ENCODE data around the gene DUOX2.
"Not testable (repeated sequence)": the region's sequence is repeated elsewhere in the genome, so short reads cannot be mapped to it uniquely, and the experiment has no call there.

DUOX2 gene

DNA sequence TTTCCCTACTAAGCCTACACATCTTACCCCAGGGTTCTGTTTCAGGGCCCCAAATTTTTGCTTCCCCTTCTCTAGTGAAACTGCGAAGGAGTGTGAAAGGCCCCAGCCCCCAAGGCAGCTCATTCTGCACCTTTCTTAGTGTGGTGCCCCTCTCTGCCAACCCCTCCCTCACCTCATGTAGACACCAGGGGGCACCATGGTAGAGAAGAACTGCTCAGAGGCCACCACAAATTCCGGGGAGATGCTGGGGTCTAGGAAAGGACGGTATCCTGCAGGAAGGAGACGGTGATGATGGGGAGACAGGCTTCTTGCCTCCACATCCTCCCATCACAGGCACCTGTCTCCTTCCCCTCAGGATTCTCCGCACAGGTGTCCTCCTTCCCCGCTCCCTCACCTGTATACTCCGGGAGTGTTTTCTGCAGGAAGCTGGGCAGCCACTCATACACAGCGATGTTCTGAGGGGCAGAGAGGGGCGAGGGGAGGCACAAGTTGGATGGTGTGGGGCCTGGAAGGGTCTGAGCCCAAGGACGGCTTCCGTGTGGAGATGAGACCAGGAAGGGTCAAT, 3.6 kb downstream of the DUOX2 start:
- in situ Hi-C loops (cut with HindIII; ENCODE audit: low pct_ligation_motif_present, low pct_unique_long_range_greater_than_20kb, low sequenced_read_pairs), result no loop called here
- no peak for DNase-seq

DNA sequence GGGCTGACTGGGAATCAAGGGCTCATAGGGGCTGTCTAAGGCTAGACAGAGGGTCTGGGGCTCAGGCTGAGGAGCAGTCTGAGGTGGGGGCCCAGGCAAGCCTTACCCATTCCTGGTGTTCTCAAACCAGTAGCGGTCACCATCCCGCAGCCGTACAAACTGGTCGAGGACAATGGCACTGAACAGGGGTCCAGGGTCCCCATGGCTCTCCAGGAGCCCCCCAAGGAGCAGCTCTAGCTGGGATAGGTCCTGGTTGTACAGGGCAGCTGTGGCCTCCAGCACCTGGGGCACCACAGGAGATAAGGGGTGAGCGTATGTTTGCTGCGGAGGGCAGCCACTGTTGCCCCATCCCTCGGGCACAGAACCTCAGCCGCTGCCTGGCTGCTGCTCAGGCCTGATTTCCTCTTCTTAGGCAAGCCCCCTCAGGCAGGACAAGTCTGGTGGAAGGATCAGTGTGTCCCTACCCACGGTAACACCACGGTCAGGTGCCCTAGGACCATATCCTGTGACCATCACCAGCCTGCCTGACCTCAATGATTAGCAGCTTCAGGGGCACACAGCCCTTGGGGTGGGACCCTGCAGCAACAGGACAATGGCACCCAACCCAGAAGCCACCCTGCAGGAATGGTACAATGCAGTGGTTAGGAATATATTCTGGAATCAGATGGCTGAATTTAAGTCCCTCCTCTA, 5.9 kb downstream of the DUOX2 start:
- no peak for DNase-seq
- in situ Hi-C loops (cut with HindIII; ENCODE audit: low pct_ligation_motif_present, low pct_unique_long_range_greater_than_20kb, low sequenced_read_pairs), result no loop called here

DNA sequence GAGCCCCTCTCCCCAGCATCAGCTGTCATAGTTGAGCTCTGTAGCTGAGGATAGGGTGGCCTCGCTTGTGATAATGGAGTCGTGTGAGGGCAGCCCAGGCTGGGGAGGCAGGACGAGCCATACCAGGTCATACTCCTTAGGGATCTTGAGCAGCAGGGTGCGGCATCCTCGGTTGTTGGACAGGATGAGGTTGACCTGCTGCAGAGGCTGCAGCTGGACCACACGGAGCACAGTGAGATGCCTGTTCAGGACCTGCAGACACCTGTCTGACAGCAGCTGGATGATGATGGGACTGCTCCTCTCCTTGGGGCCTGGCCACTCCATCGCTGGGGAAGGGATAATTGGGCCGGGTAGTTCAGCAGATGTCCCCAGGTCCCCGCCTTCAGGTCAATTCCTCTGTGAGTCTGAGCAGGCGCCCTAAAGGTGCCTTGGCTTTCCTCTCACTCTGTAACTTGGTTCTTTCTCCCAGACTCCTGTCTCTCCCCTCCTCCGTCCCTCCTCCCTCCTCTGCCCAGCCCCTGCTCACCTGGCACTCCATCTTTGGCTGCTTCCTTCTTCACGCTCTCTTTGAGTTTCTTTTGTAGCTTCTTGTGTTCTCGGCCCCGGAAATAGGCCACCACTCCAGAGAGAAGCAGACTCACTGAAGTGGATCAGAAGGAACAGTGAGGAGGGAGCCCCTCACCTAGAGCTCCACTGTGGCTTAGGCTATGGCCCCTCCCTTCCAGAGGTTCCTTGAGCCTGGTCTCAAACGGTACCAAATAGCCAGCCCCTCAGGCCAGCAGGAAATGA, 7.8 kb downstream of the DUOX2 start:
- DNase-seq, result no peak
- in situ Hi-C loops (cut with HindIII; ENCODE audit: low pct_ligation_motif_present, low pct_unique_long_range_greater_than_20kb, low sequenced_read_pairs), result no loop called here

DNA sequence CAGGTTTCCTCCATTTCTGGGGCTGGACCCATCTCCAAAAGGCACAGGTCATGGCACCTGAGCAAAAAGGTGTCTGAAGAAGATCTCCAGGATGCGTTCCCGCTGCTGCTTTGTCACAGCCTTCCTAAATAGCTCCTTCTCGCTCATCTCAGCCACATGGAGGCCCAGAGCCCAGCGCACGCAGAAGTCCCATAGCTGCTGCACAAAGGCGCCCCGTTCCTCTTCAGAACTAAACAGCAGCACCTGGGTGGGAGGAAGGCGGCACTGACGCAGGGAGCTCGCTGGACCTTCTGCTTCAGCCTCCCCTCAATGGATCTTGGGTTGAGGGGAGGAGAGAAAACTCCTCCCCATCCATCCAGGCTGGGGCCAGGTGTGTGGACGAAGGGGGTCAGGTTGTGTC, 8.4 kb downstream of the DUOX2 start:
- in situ Hi-C loops (cut with HindIII; ENCODE audit: low pct_ligation_motif_present, low pct_unique_long_range_greater_than_20kb, low sequenced_read_pairs), result no loop called here
- DNase-seq, result no peak

DNA sequence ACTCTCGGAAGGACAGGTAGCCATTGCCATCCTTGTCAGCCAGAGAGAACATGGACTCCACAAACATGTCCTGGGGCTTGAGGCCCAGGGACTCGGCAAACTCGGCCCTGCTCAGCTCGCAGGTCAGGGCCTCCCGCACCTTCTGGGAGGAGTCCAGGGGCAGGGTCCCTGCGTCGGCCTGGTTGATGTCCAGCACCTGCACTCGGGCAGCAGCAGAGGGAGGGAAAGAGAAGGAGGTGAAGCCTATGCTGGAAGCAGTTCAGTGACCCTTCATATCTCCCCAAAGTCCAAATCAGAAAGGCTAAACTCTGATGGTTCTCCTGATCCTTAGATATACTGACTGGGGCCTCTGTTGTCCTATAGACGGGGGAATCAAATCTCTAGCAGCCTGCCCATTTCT, 9.8 kb downstream of the DUOX2 start:
- DNase-seq; in situ Hi-C loops (cut with HindIII; ENCODE audit: low pct_ligation_motif_present, low pct_unique_long_range_greater_than_20kb, low sequenced_read_pairs): not testable (repeated sequence)

DNA sequence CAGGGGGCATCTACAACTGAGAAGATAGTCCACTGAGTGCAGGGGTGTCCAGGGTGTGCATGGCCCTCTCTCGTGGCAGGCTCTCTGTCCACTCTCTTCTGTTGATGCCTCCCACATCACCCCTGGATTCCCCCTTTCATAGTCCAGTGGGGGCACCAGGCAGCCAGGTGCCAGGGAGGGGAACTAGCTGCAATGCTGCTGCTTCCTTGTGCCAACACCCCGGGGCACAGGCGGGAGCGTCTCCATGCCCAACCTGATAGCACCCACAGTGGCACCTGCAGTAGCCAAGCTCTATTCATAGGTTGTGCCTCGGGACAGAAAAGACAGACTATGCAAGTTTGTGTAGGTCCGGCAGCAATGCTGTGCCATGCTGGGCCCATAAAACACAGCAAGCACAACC, 11.7 kb downstream of the DUOX2 start:
- in situ Hi-C loops (cut with HindIII; ENCODE audit: low pct_ligation_motif_present, low pct_unique_long_range_greater_than_20kb, low sequenced_read_pairs), result no loop called here
- DNase-seq, result no peak

DNA sequence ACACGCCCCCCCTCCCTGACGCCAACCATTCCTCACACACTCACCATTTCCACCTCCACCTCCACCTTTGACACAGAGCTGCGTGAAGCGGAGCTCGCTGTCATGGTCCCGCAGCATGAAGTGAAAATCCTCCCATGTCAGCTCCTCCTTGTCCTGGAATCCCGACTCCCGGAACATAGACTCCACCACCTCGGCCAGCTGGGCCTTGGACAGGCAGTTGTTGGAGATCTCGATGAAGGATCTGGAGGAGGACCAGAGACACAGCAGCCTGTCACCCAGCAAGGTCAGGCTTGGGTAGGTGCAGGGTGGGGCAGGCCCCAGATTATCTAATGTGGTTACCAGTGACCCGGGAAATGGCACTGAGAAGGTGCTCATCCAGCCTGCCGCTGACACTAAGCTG, 12.2 kb downstream of the DUOX2 start:
- in situ Hi-C loops (cut with HindIII; ENCODE audit: low pct_ligation_motif_present, low pct_unique_long_range_greater_than_20kb, low sequenced_read_pairs), result no loop called here
- no peak for DNase-seq

DNA sequence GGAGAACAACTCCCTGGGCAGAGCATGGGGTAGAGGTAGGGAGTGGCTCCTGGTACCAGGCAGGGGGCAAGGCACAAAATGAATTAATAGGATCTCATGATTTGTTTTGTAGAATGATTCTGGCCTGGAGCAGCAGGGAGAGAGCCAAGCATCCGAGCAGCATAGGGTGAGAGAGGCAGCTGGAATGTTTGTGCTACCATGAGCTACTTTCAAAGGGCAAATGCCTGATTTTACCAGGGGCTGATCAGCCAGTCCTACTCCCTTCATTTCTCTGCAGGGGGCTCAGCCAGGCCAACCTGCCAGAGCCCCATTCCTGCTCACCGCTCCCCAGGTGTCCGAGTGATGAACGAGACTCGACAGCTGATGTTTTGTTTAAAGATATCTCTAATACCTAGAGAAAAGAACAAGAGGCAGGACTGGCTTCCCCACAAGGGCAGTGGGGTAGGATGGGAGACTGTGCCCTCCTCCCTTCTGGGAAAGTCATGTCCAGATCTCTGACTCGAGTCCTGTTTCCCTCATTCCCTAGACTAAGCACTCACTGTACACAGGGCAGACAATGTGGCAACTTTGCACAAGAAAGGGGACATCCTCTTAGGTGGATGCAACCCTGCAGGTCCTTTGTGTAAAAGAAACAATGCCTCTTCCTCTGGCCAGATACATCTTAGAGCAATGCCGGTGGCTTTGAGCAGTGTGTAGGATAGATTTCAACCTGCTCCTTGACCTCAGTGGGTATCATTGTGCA, 12.9 kb downstream of the DUOX2 start:
- DNase-seq, result no peak
- in situ Hi-C loops (cut with HindIII; ENCODE audit: low pct_ligation_motif_present, low pct_unique_long_range_greater_than_20kb, low sequenced_read_pairs), result no loop called here

DNA sequence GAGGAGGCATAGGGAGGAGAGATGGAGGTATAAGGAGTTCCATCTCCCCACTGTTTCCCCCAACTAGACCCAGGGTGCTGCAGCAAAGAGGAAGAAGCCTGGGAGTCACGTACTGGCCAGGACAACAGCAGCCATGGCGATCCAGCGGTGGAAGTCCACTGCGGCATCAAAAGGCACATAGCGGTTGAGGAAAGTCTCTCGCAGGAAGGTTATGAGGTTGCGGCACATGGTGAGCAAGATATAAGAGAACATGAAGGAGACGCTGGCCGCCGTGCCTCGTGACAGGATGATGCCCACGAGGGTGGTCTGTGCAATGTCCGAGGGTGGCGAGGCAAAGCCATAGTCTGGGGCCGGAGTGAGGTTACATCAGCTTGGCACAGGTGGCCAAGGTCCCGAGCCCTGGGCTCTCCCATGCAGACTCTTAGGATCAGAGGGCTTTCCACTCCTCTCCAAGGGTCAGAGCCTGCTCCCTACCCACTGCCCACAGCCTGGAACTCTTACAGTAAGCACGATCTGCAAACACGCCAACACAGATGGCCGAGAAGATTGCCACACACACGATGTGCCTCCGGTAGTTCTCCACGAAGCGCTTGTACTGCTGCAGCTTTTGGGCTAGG, 14.3 kb downstream of the DUOX2 start:
- in situ Hi-C loops (cut with HindIII; ENCODE audit: low pct_ligation_motif_present, low pct_unique_long_range_greater_than_20kb, low sequenced_read_pairs), result no loop called here

DNA sequence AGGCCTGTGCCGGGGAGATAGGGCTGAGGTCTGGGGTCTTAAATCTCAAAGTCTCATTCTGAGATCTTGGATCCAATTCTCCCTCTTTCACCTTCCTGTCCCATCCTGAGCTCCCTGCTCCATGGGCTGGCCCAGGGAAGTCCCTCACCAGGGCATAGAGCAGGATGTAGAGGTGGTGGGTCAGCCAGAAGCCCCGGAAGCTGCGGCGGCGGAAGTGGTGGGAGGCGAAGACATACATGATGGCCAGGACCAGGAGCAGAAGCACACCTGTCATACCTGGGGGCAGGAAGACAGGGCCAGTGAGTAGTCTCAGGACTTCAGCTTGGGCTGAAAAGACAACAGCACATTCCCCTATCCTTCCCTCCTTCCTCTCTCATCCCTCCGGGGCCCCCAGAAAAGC, 16.5 kb downstream of the DUOX2 start:
- no peak for DNase-seq
- in situ Hi-C loops (cut with HindIII; ENCODE audit: low pct_ligation_motif_present, low pct_unique_long_range_greater_than_20kb, low sequenced_read_pairs), result no loop called here

More for the DNA sequence above, 14.3 kb downstream of the DUOX2 start:
- DNase-seq, result no peak

DNA sequence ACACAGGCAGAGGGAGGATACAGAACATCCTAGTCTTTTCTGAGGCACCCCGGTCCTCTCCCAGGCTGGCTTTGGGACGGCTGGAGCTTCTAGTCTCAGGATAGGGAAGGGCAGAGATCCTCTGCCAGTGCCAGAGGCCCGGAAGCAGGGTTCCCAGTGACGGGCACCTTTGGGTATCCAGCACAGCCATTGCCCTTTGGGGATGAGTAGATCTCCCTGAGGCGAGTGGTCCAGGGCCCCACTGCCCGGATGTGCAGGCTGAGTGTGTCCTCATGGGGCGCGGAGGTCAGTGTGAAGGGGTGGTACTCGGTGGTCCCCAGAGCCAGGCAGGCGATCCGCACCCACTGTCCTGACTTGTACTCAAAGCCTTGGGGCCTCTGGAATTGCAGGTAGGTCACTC, 18.3 kb downstream of the DUOX2 start:
- in situ Hi-C loops (cut with HindIII; ENCODE audit: low pct_ligation_motif_present, low pct_unique_long_range_greater_than_20kb, low sequenced_read_pairs), result no loop called here
- no peak for DNase-seq

DNA sequence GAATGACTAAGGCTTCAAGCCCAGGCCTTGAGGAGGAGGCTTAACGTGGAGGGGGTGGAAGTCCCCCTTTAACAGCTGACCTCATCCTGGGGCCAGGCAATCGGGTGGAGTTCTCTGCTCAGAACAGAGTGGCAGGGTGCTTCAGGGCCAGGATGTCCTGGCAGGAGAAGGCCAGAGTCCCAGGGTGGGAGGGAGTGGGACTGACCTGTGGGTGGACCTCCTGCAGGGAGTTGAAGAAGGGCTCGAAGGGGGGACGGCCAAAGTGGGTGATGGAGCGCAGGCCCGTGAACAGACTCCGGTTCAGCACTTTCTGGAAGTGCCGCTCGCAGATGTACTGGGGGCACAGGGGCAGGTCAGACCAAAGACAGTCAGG, 19.6 kb downstream of the DUOX2 start:
- DNase-seq, result no peak
- in situ Hi-C loops (cut with HindIII; ENCODE audit: low pct_ligation_motif_present, low pct_unique_long_range_greater_than_20kb, low sequenced_read_pairs), result no loop called here

DNA sequence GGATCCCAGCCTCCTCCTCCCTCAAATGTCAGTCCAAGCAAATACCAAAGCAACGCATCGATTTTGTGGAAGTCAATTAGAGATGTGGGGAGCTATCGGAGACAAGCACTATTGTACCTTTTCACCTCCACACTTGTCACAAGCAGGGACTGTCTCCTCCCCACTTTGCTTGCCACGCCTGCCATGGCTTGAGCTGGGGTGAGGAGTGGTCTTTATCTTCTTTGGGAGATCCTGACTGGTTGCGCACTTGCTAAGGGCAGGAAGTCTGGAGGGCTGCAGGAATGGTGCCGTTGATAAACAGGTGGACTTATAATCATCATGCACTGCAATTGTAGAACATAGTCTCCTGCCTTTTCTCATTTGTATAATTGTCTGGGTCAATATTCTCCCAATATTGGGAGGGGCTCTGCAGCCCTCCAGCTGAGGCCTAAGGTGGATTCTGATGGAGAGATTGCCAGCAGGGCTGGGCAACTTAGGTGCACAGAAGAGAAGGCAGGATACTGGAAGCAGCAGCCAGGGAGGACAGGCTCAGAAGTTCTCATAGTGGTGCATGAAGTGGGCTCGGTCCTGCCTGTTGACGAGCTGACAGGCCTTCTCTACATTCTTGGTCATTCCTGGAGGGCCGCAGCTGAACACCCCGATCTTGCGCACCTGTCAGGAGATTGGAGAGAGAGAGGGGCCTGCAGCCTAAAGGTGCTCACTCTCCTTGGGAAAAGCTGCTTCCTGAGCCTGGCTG, 20.2 kb downstream of the DUOX2 start:
- no peak for DNase-seq
- in situ Hi-C loops (cut with HindIII; ENCODE audit: low pct_ligation_motif_present, low pct_unique_long_range_greater_than_20kb, low sequenced_read_pairs), result no loop called here

DNA sequence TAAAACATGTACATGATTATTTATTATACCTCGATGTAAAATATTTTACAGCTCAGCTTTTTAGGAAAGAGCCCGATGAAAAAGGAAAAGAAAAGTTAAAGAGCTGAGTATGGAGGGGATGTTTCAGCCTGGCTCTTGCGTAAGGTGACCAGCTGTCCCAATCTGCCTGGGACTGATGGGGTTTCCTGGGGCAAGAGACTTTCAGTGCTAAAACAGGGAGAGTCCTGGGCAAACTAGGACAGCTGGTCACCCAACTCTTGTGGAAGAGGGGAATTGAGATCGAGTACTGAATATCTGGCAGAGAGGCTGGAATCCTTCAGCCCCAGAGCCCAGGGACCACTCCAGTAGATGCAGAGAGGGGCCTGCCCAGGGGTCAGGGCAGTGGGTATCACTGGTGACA, 21.0 kb downstream of the DUOX2 start:
- DNase-seq, result no peak

DNA sequence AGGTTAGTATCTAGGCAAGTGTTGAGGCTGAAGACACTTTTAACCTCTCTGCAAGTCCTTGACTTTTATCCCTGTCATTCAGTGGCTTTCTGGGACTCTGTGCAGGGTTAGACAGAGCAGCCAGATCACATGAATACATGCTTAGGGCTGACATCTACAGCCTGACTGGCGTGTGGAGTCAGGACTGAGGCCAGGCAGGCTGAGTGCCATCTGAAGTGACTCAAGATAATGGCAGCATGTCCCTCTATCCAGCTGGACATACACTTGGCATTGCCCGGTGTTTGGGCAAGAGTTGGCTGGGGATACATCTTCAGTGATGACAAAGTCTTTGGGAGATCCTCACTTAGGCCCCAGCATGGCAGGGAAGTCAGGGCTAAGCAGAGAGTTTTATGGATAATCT, 22.4 kb downstream of the DUOX2 start:
- in situ Hi-C loops (cut with HindIII; ENCODE audit: low pct_ligation_motif_present, low pct_unique_long_range_greater_than_20kb, low sequenced_read_pairs), result no loop called here
- DNase-seq, result no peak

More for the DNA sequence above, 21.0 kb downstream of the DUOX2 start:
- in situ Hi-C loops (cut with HindIII; ENCODE audit: low pct_ligation_motif_present, low pct_unique_long_range_greater_than_20kb, low sequenced_read_pairs), result no loop called here

DNA sequence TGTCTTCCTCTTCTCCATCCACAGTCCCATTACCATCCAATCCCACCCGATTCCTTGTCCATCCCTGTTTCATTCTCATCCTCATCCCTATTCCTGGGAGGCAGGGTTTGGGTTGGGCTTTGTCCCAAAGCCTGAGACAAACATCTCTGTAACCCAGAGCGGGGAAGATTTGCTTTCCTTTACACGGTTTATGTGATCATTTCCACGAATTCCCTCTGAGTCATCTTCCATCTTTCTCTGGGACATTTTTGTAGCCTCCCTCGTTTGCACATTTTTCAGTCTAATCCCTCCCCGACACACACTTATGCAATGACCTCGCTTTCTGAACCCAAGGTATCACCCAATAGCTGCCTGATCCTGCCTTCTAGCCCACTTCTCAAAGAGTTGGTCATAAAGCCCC, 22.8 kb downstream of the DUOX2 start:
- in situ Hi-C loops (cut with HindIII; ENCODE audit: low pct_ligation_motif_present, low pct_unique_long_range_greater_than_20kb, low sequenced_read_pairs), result no loop called here
- DNase-seq, result no peak

DNA sequence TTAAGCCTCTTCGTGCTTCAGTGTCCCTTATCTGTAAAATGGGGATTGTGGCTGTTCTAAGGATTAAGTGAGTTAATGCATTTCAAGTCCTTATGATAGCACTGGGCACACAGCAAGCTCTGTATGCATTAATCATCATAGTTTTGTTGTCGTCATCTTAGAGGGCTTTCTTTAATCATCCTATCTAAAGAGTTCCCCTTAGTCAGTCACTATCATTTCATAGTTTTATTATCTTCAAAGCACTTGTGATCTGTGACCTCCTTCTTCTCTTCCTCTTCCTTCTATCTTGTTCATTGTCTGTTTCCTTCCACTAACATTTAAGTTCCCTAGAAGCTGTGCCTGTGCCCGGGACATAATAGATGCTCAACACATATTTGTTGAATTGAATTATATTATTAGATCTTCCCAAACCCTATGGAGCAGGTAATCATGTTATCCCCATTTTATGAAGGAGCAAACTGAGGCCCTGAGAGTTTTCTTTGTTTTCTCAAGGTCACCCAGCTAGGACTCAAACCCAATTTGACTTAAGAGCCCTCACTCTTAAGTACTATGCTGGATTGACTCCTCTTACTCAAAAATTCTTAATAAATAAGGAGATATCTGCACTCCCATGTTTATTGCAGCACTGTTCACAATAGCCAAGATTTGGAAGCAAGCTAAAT, 24.1 kb downstream of the DUOX2 start:
- in situ Hi-C loops (cut with HindIII; ENCODE audit: low pct_ligation_motif_present, low pct_unique_long_range_greater_than_20kb, low sequenced_read_pairs), result no loop called here
- no peak for DNase-seq

All from ACHN (cell line).